HG03442 (cell line): ENCODE measurements around the gene PDGFD.

Source experiments
- ATAC-seq: cut with Tn5 transposase; IDR thresholded peaks from one replicate; pipeline ENCODE4 v1.9.1; 2021; ENCODE audit warnings: mild to moderate bottlenecking, moderate library complexity; ENCODE audit not compliant: unreplicated experiment

PDGFD gene

DNA sequence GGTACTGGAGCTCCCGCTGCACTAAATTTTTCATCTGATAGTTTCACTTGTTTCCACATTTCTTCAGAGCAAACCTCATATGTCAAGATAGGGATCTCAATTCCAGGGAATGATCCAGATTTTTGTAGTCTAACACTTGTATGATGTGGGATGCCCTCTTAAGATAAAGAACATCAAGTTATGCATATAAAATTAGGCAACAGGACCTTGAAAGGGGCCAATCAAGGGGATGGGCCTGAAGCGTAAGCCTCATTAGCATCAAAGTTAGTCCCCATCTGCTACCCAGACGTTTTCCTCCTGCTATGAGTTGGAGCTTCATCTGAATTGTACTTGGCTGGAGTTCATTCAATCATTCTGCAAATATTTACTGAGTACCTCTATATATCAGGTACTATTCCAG is 17.5 kb downstream of the PDGFD start:
- ATAC-seq = no peak

DNA sequence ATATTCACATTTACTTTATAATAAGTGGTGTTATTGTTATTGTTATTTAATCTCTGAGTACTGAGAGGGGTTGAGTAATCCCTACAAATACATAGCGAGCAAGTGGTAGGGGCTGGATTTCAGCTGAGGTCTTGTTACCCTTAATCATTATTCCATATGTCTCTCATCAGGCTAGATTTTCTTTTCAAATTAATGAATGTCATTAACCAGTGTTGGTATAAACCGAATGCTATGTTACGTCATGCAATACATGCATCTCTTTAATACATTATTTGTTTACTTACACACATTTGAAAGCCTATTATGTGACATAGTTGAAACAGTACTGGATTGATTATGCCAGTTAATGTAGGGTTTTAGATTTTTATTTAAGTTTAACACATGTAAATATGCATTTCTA is 18.9 kb downstream of the PDGFD start:
- ATAC-seq = no peak

GRCh38 chr11:104142698-104143097 is 21.2 kb downstream of the PDGFD start:
- ATAC-seq = no peak

DNA sequence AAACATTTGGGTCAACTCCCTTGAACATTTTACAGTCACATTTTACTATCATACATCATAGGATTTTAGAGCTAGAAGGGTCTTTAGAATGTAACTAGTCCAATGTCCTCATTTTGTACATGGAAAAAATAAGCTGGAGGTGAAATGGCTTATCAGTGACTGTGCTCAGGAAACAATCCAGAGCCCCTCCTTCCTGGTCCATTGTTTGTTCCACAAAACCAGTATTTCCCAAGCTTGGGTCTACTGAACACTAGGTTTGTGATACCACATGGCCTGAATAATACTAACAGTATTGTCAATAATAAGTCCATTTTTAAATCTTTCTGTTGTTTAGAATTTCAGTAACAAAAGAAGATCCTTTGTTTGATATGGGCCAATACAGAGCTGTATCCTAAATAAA is 27.1 kb downstream of the PDGFD start:
- no peak for ATAC-seq

DNA sequence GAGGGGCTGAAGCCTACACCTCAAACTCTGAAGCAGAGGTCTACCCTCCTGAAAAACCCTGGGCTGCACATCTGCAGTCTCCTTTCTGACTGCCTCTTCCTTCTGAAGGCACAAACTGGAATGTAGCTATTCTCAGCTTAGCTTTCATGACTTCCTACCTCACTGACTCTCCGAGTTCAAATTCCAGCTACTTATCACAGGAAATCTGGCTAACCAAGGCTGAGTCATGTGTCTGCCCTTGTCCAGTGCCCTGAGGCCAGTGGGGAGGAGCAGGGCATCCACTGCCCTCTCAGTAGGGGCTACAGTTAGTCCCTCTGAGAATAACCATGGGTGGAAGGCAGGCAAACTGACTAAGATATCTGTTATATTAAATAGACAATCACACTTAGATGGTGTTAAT is 29.2 kb downstream of the PDGFD start:
- no peak for ATAC-seq

GRCh38 chr11:104130161-104130560 is 33.8 kb downstream of the PDGFD start:
- no peak for ATAC-seq

DNA sequence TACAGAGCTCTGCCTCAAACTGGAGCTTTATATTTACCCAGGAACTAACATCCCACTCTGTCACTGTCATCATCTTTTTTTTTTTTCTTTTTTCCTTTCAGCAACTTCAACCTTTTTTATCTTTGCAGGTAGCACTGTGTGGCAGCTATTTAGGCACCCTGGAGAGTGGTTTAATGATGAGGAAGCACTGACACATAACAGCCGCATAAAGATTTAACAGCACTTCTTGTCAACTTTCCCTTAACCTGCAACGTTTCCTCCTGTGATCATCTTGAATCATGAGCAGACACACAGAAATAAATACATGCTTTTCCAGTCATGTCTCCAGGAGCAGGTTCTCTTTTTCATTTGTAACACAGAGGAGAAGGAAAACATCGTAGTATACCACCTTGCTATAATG is 34.8 kb downstream of the PDGFD start:
- ATAC-seq = no peak

DNA sequence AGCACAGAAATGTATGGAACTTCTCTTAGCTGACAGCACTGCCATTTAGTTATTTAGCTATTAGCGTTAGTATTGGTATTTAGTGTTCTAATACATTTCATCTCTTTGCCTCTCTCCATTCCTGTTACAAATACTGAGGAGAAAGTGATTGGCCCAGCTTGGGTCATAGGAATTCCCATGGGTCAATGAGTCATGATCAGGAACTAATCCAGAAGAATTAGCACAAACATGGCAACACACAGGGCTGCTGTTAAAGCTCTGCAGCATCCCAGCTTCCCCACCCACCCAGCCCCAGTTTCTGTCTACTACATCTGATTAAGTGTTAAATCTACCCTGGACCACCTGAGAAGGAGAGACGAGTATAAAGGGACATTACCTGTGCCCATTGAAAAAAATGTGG is 36.1 kb downstream of the PDGFD start:
- no peak for ATAC-seq

DNA sequence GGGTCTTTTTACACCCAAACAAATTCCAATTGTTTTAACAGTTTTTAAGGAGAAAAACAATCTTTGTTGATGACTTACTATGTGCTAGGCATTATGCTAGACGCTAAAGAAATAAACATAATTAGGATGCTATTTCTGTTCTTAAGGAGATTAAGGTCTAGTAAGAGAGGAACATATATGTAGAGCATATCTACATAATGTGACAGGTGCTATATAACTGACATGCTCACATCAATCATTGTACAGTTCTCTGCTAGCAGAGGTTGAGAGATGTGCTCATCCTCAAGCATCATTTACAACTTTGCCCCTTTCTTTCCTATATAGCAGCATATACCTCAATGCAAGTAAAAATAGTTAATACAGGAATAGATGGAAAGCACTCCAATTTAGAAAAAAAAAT is 37.5 kb downstream of the PDGFD start:
- no peak for ATAC-seq

DNA sequence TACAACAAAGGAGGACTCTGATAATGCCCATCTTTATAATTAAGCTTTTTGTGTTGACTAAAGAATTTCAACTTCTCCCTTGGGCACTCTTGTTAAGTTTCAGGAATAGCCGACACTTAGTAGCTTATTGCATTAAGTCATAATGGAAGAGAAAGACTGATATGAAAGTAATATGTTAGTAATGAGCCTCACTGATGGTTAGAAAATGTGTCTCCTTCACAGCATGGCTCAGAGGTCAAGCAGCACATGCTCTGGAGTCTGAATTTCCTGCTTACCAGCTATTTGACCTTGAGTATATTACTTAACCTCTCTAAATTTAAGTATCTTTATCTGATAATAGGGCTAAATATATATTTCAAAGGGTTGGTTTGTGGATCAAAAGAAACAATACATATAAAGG is 39.0 kb downstream of the PDGFD start:
- peak; percentile 62 for ATAC-seq

DNA sequence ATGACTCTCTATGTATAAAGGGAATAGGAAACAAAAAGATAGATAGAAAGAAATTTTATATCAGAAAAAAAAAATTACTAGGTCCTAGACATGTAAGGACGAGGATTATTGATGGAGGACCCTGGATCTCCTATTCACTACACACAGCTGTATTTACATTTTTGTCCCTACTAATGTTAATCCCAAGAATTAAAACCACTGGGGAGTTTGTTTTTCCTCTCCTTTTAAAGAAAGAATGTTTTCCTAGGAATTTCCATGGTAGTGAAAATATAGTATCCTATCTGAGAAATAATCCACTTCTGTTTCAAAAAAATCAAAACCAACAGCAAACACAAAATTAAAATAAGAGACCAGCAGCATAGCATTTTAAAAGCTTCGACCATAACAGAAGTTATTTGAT is 41.1 kb downstream of the PDGFD start:
- no peak for ATAC-seq

DNA sequence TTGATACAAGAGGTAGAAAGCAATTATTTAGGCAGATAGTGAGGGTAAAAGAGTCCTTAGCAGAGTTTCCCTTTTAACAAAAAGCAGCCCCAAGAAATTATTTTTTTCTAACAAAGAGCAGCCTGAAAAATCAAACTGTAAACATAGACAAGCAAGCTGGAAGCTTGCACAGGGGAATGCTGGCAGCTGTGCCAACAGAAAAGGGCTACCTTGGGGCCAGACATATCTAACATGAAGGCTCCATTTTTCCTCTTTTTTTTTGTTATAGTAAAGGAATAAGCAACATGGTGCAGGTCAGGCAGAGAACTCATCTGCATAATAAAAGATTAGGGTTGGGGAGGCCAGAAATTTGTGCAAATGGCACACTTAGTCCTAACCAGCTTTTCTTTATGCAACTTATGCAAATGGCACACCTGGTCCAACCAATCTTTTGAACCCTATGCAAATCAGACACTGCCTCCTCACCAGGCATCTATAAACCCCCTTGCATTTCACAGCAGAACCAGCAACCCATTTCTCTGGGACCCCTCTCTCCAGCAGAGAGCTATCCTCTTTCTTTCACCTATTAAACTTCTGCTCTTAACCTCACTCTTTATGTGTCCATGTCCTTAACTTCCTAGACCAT is 41.8 kb downstream of the PDGFD start:
- ATAC-seq = no peak

- ATAC-seq = no peak
These were observed 43.3 kb downstream of the PDGFD start for GRCh38 chr11:104120493-104121137.

GRCh38 chr11:104118105-104118744 is 45.7 kb downstream of the PDGFD start:
- ATAC-seq = no peak

GRCh38 chr11:104113541-104113940 is 50.4 kb downstream of the PDGFD start:
- ATAC-seq = no peak

GRCh38 chr11:104106136-104106754 is 57.7 kb downstream of the PDGFD start:
- ATAC-seq = no peak

DNA sequence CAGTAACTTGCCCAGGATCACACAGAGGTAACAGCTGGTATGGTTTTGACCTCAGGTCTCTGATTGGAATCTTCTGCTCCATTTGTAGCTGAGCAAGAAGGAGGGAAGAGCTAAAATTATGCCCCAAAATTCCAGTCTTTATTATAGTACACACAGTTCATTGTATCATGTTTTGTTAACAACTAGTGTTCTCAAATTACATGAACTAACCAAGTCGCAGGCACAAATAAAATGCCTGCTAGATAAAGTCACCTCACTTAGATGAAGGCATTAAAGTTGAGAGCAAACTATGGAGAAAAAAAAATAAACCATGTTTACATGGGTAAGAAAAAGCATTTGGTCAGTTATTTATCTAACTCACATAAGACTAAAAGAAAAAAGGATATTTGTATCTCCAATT is 58.8 kb downstream of the PDGFD start:
- no peak for ATAC-seq

- no peak for ATAC-seq
These were observed 59.3 kb downstream of the PDGFD start for GRCh38 chr11:104104664-104105063.

DNA sequence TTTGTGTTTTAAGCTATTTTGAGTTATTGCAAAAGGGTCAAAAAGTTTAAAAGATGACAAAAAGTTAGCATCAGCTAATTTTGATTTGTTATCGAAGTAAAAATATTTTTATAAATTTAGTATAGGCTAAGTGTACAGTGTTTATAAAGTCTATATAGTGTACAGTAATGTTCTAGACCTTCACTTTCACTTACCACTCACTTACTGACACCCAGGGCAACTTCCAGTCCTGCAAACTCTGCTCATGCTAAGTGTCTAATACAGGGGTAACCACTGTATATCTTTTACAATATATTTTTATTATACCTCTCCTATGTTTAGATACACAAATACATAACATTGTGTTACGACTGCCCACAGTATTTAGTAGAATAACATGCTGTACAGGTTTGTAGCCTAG is 59.7 kb downstream of the PDGFD start:
- ATAC-seq = no peak

GRCh38 chr11:104098555-104098954 is 65.4 kb downstream of the PDGFD start:
- no peak for ATAC-seq

GRCh38 chr11:104098132-104098531 is 65.8 kb downstream of the PDGFD start:
- peak; percentile 65 for ATAC-seq

DNA sequence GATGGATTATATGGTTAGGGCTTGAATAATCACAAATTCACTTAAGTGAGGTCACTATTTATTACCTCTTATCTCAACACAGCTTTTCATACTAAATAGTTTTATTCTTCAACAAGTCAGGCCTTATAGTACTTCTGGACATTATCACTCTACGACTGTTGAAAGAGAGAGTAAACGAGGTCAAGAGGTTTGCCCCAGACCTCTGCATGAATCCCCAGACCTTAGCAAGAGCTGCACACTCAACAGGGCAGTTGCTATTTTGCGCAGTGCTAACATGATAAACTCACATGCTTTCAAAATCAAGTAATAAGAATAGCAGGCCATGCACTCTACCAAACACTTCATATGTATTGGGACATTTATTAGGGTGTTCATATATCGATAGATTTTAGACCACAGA is 67.0 kb downstream of the PDGFD start:
- no peak for ATAC-seq
